Neutrophil (primary cell): Measurements from ENCODE around the gene CBLB.
"Not testable (repeated sequence)": the region's sequence is repeated elsewhere in the genome, so short reads cannot be mapped to it uniquely, and the experiment has no call there.

ENCODE experiments used
- H3K27ac ChIP-seq: fragments of 200-600 bp; sonication (generic); 2 replicates; pipeline ENCODE4 v1.5.1; 2016; ENCODE audit warnings: mild to moderate bottlenecking, moderate library complexity
- H3K27me3 ChIP-seq: fragments of 200-600 bp; sonication (generic); 2 replicates; pipeline ENCODE4 v1.6.0; 2016; ENCODE audit warnings: mild to moderate bottlenecking
- H3K36me3 ChIP-seq: fragments of 200-600 bp; sonication (generic); 2 replicates; pipeline ENCODE4 v1.5.1; 2017
- H3K4me1 ChIP-seq, 2 experiments: fragments of 200-600 bp in 1 of 2; sonication (generic) in 1 of 2; 1 replicate in 1 of 2; 2 replicates in 1 of 2; pipeline versions ENCODE4 v1.5.1 to v1.6.1; 2013 to 2016; ENCODE audit warnings: low read depth in 1 of 2, low read length in 1 of 2, mild to moderate bottlenecking in 1 of 2, moderate library complexity in 1 of 2; ENCODE audit not compliant: control insufficient read depth in 1 of 2, insufficient read depth in 1 of 2
- H3K4me3 ChIP-seq, 2 experiments: fragments of 200-600 bp in 1 of 2; sonication (generic) in 1 of 2; 1 replicate in 1 of 2; 2 replicates in 1 of 2; pipeline ENCODE4 v1.5.1; 2013 to 2016; ENCODE audit warnings: low read depth in 1 of 2, low read length in 1 of 2, mild to moderate bottlenecking in 1 of 2, moderate library complexity in 1 of 2
- H3K9me3 ChIP-seq: fragments of 200-600 bp; sonication (generic); 2 replicates; pipeline ENCODE4 v1.5.1; 2016
- CTCF ChIP-seq: fragments of 200-600 bp; sonication (generic); IDR thresholded peaks from 2 replicates; pipeline ENCODE4 v1.5.1; 2016; ENCODE audit warnings: antibody characterized with exemption

The CBLB gene

GRCh38 chr3:105822171-105823123 lies 46.4 kb downstream of the CBLB start:
- Histone ChIP-seq H3K27me3 (no peaks in the 10 kb centered on the region), H3K36me3 (no peaks in the 10 kb centered on the region), H3K4me3 (no peak overlapping the region), H3K27ac (no peak overlapping the region), H3K9me3 (no peaks in the 10 kb centered on the region), H3K4me1 (peaks cover 0 to 5% of the 10 kb centered on the region in 2 experiments)
- no peak for TF ChIP-seq CTCF

GRCh38 chr3:105821433-105821832 lies 47.4 kb downstream of the CBLB start:
- no peak for TF ChIP-seq CTCF
- Histone ChIP-seq H3K4me1 (peaks cover 0 to 5% of the 10 kb centered on the region in 2 experiments), H3K27ac (no peak overlapping the region), H3K4me3 (no peak overlapping the region), H3K9me3 (no peaks in the 10 kb centered on the region), H3K27me3 (no peaks in the 10 kb centered on the region), H3K36me3 (no peaks in the 10 kb centered on the region)

- no peaks in the 10 kb centered on the region for H3K27me3 ChIP-seq
- no peak overlapping the region for H3K27ac ChIP-seq
- no peak for TF ChIP-seq CTCF
- no peak overlapping the region for H3K4me3 ChIP-seq
- no peaks in the 10 kb centered on the region for H3K36me3 ChIP-seq
- H3K9me3 ChIP-seq = no peaks in the 10 kb centered on the region
- H3K4me1 ChIP-seq = peaks cover 0 to 7% of the 10 kb centered on the region in 2 experiments
Observed at GRCh38 chr3:105816833-105817232, 52.0 kb downstream of the CBLB start.

GRCh38 chr3:105815331-105815730 lies 53.5 kb downstream of the CBLB start:
- peaks cover 0 to 12% of the 10 kb centered on the region in 2 experiments for H3K4me1 ChIP-seq
- not testable (repeated sequence) for H3K9me3 ChIP-seq, H3K27ac ChIP-seq, H3K27me3 ChIP-seq, H3K36me3 ChIP-seq, H3K4me3 ChIP-seq

- no peak overlapping the region for H3K27ac ChIP-seq
- H3K4me3 ChIP-seq = no peak overlapping the region
- H3K27me3 ChIP-seq = no peaks in the 10 kb centered on the region
- no peaks in the 10 kb centered on the region for H3K36me3 ChIP-seq
- TF ChIP-seq CTCF = no peak
- peaks cover 0 to 12% of the 10 kb centered on the region in 2 experiments for H3K4me1 ChIP-seq
- no peaks in the 10 kb centered on the region for H3K9me3 ChIP-seq
Observed at GRCh38 chr3:105813710-105814109, 55.1 kb downstream of the CBLB start.

- Histone ChIP-seq H3K27ac (peak overlapping the region; percentile 45), H3K27me3 (no peaks in the 10 kb centered on the region), H3K36me3 (no peaks in the 10 kb centered on the region), H3K4me3 (no peak overlapping the region), H3K4me1 (peaks cover 0 to 12% of the 10 kb centered on the region in 2 experiments), H3K9me3 (no peaks in the 10 kb centered on the region)
- no peak for TF ChIP-seq CTCF
Observed at GRCh38 chr3:105812194-105812586, 56.6 kb downstream of the CBLB start.
